Kidney (tissue), 14 donors: Measurements from ENCODE around the gene DNAH17. TPM values are rescaled to one million over a fixed set of nuclear protein-coding genes. Genes with fewer than 3 reads are reported as not detected.

ENCODE experiments used
- DNase-seq, 5 donors: peaks; one replicate each; pipeline ENCODE4 v3.0.0-alpha.2; 2013 to 2020
- FAIRE-seq: peaks from 2 replicates; lab custom pipeline; 2012; peaks lifted over from hg19 to GRCh38; lab: Jason Lieb, UNC
- H3K27ac ChIP-seq, 2 donors: one replicate each; pipeline ENCODE4 v1.7.0; 2013; ENCODE audit warnings: low read depth in 2 of 2, low read length in 2 of 2, inconsistent platforms in 1 of 2
- H3K27me3 ChIP-seq: one replicate; pipeline ENCODE4 v1.7.1; 2013; ENCODE audit warnings: low read length, inconsistent platforms; ENCODE audit not compliant: control insufficient read depth, insufficient read depth
- H3K36me3 ChIP-seq, 3 donors: one replicate each; pipeline versions ENCODE4 v1.7.0 to v1.7.1; 2013; ENCODE audit warnings: low read length in 3 of 3, control low read depth in 1 of 3, inconsistent platforms in 1 of 3; ENCODE audit not compliant: insufficient read depth in 3 of 3, control insufficient read depth in 2 of 3
- H3K4me1 ChIP-seq, 3 donors: one replicate each; pipeline versions ENCODE4 v1.7.0 to v1.7.1; 2013; ENCODE audit warnings: low read length in 3 of 3, inconsistent platforms in 1 of 3, low read depth in 1 of 3; ENCODE audit not compliant: control insufficient read depth in 2 of 3, insufficient read depth in 2 of 3
- H3K4me3 ChIP-seq, 3 donors: one replicate each; pipeline versions ENCODE4 v1.7.0 to v1.8.1; 2013; ENCODE audit warnings: low read length in 3 of 3, control low read depth in 1 of 3, inconsistent platforms in 1 of 3
- H3K9ac ChIP-seq, 3 donors: one replicate each; pipeline versions ENCODE4 v1.7.0 to v1.7.1; 2013; ENCODE audit warnings: low read length in 3 of 3, control low read depth in 1 of 3, inconsistent platforms in 1 of 3
- H3K9me3 ChIP-seq, 3 donors: one replicate each; pipeline versions ENCODE4 v1.7.0 to v1.7.1; 2013; ENCODE audit warnings: low read length in 3 of 3, control low read depth in 1 of 3, inconsistent platforms in 1 of 3; ENCODE audit not compliant: control insufficient read depth in 2 of 3, insufficient read depth in 1 of 3
- intact Hi-C: fragments of 100-400 bp; cut with DNase I; formaldehyde crosslinking; loops from one replicate; pipeline ENCODE4 v1.11.1; 2022
- polyA plus RNA-seq: library from polyadenylated mRNA; stranded (reverse); fragments of 350-450 nt; fragmentation: Illumina TruSeq; extraction: RNeasy Lipid Tissue Mini Kit (QIAGEN cat#74804); gene quantifications from one replicate; pipeline ENCODE4 v1.2.3, GENCODE V29; 2014; ENCODE audit warnings: low read depth, low replicate concordance; ENCODE audit not compliant: insufficient read depth
- total RNA-seq: library from RNA; stranded (reverse); fragmentation: NEBNext Ultra II Directional; extraction: Animal tissue kit (Norgen Biotek cat#: 25700); gene quantifications from one replicate; pipeline ENCODE4 v1.2.1, GENCODE V29; 2021
- TF ChIP-seq, protein P1 (sequence below): IDR thresholded peaks from 3 replicates; pipeline ENCODE4 v1.5.1; 2012; ENCODE audit warnings: mild to moderate bottlenecking, moderate library complexity, borderline replicate concordance; ENCODE audit not compliant: insufficient read depth; ENCODE audit errors: extremely low read depth
- donor health status: control.
- donor health status: control.
- donor health status: control.
- donor health status: control.
- donor health status: control.
- donor health status: DM: yes; HTN: yes; CAD: no.
- donor health status: Normal renal cell carcinoma (clear cell type).

DNAH17 gene
- total and polyA plus RNA-seq, 2 donors from 2014 or later = 0.09 to 0.17 TPM

DNA sequence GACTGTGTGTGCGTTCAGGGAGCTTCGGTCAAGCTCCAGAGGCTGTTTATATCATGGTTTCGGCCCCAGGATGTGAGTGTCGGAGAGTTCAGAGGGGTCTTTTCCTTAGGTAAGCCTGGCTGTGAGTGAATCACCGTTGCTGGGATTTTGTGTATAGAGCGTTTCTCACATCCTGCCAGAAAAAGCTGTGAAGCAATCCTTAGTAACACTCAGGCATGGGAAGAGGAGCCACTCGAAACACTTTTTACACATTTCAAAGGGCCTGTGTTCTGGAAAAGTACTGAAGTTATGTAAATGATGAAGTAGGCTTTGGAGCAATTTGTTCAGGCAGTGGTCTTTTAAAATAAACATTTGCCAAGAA, 198.1 kb downstream of the DNAH17 start:
- Histone ChIP-seq H3K9me3 (no peaks in the 10 kb centered on the region), H3K27ac (peak overlapping the region; percentile 83 to 88), H3K9ac (peak overlapping the region; percentile 70 to 92 (median 88)), H3K4me3 (peak overlapping the region; percentile 80 to 94 (median 86)), H3K36me3 (peaks cover 0 to 13% (median 0%) of the 10 kb centered on the region in 3 donors), H3K27me3 (no peaks in the 10 kb centered on the region), H3K4me1 (peaks cover 0 to 21% (median 15%) of the 10 kb centered on the region in 3 donors)
- intact Hi-C loops = no loop called here
- FAIRE-seq = no peak
- DNase-seq = peak in 1 of 5 donors; percentile 17
- TF ChIP-seq, protein P1, sequence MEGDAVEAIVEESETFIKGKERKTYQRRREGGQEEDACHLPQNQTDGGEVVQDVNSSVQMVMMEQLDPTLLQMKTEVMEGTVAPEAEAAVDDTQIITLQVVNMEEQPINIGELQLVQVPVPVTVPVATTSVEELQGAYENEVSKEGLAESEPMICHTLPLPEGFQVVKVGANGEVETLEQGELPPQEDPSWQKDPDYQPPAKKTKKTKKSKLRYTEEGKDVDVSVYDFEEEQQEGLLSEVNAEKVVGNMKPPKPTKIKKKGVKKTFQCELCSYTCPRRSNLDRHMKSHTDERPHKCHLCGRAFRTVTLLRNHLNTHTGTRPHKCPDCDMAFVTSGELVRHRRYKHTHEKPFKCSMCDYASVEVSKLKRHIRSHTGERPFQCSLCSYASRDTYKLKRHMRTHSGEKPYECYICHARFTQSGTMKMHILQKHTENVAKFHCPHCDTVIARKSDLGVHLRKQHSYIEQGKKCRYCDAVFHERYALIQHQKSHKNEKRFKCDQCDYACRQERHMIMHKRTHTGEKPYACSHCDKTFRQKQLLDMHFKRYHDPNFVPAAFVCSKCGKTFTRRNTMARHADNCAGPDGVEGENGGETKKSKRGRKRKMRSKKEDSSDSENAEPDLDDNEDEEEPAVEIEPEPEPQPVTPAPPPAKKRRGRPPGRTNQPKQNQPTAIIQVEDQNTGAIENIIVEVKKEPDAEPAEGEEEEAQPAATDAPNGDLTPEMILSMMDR = no peak

DNA sequence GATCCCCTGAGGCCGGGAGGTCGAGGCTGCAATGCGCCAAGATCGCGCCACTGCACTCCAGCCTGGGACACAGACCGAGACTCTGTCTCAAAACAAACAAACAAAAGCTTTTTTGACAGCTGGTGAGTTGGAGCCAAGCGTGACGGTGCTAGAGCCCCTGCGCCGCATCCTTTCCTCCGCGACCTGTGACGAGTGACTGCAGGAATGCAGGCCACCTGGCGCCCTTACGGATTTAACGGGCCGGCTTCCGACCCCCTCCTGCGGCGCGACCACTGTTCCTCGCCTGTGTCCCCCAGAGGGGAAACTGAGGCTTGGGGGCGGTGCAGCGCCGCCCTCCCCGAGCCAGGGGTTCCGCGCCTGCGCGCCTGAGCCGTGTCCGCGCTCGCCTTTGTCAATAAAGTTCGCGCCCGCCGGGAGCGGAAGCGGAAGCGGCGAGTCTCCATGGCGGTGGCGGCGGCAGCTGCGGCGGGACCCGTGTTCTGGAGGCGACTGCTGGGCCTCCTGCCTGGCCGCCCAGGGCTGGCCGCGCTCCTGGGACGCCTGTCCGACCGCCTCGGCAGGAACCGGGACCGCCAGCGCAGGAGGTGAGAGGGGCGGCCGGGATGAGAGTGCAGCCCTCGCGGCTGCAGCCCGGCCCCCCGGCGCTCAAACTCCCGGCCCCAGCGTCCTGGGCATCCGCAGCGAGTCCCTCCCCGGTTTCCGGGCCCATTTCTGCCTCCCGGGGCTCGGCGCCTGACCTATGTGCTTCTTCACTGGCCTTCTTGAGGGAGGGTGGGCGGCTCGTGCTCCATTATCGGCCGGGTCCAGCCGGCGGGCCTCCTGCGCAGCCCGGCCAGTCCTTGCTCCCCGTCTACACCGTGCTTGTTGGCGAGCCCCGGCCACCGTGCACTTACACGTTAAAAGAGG, 198.7 kb downstream of the DNAH17 start, which contains the start of gene PGS1:
TSS of gene PGS1 (plus strand) at position 425 of the 906 bp plus-strand sequence. CDS start at position 442, 17 bp downstream.
- FAIRE-seq (no peak), DNase-seq (peak; percentile 80 to 95 (median 88))
- intact Hi-C loops = no loop called here
- peak within 1 kb of the TSS; percentile 80 to 94 (median 86) for H3K4me3 ChIP-seq
- peaks cover 0 to 13% (median 0%) of the 10 kb centered on the region in 3 donors for H3K36me3 ChIP-seq
- peaks cover 0 to 19% (median 15%) of the 10 kb centered on the region in 3 donors for H3K4me1 ChIP-seq
- peak within 1 kb of the TSS; percentile 83 to 88 for H3K27ac ChIP-seq
- H3K9ac ChIP-seq = peak within 1 kb of the TSS; percentile 71 to 92 (median 88)
- TF ChIP-seq, protein P1 = no peak
- H3K27me3 ChIP-seq = no peaks in the 10 kb centered on the region
- H3K9me3 ChIP-seq = no peaks in the 10 kb centered on the region

DNA sequence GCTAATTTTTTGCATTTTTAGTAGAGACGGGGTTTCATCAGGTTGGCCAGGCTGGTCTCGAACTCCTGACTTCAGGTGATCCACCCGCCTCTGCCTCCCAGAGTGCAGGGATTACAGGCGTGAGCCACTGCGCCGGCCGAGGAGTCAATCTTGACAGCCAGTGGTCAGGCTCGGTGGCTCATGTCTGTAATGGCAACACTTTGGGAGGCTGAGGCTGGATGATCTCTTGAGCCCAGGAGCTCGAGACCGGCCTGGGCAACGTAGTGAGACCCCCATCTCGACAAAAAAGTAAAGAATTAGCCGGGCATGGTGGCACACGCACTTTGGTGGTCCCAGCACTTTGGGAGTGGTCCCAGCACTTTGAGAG, 199.4 kb downstream of the DNAH17 start:
- FAIRE-seq (no peak), DNase-seq (no peak)
- H3K9ac ChIP-seq = peak overlapping the region; percentile 67 to 92 (median 71)
- peak overlapping the region; percentile 83 to 88 for H3K27ac ChIP-seq
- H3K36me3 ChIP-seq = peaks cover 0 to 13% (median 0%) of the 10 kb centered on the region in 3 donors
- TF ChIP-seq, protein P1 = no peak
- peaks cover 0 to 17% (median 15%) of the 10 kb centered on the region in 3 donors for H3K4me1 ChIP-seq
- H3K27me3 ChIP-seq = no peaks in the 10 kb centered on the region
- H3K9me3 ChIP-seq = no peaks in the 10 kb centered on the region
- intact Hi-C loops = no loop called here
- H3K4me3 ChIP-seq = peak overlapping the region; percentile 80 to 94 (median 86)
